Uterus (tissue), 2 donors: ENCODE measurements around the gene PDE4D.

Source experiments
- POLR2A ChIP-seq, 2 donors: fragments of 450-650 bp; IDR thresholded peaks; one replicate each; pipeline ENCODE4 v1.6.1; 2016; ENCODE audit warnings: antibody characterized with exemption in 2 of 2, mild to moderate bottlenecking in 1 of 2, moderate library complexity in 1 of 2
- TF ChIP-seq, protein P1 (sequence below), 4 experiments: fragments of 200-600 bp in 2 of 4; fragments of 450-650 bp in 2 of 4; sonication (generic) in 2 of 4; IDR thresholded peaks; one replicate each; pipeline ENCODE4 v1.5.1; 2016 to 2019; ENCODE audit warnings: antibody characterized with exemption in 4 of 4, mild to moderate bottlenecking in 2 of 4, moderate library complexity in 1 of 4

DNA sequence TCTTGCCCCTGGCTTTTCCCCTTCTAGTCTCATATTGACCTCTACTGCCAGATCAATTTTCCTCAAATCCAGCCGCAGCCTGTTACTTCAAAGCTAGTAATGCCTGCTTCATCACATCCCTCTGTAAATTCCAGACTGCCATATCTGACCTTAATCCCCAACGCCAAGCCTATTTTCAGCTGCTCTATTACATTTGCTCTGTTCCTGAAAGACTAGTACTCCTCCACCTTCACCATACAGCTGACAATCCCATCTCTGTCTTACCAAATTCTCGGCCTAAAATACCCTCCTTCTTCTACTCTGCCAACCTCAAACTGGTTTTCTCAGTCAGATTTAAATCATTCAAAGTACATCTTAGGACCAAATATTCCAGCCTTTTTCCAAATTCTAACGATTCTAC is 890.4 kb downstream of the PDE4D start:
- TF ChIP-seq, protein P1, sequence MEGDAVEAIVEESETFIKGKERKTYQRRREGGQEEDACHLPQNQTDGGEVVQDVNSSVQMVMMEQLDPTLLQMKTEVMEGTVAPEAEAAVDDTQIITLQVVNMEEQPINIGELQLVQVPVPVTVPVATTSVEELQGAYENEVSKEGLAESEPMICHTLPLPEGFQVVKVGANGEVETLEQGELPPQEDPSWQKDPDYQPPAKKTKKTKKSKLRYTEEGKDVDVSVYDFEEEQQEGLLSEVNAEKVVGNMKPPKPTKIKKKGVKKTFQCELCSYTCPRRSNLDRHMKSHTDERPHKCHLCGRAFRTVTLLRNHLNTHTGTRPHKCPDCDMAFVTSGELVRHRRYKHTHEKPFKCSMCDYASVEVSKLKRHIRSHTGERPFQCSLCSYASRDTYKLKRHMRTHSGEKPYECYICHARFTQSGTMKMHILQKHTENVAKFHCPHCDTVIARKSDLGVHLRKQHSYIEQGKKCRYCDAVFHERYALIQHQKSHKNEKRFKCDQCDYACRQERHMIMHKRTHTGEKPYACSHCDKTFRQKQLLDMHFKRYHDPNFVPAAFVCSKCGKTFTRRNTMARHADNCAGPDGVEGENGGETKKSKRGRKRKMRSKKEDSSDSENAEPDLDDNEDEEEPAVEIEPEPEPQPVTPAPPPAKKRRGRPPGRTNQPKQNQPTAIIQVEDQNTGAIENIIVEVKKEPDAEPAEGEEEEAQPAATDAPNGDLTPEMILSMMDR (IDR thresholded peaks at IDR 0.05), result no peak
- TF ChIP-seq POLR2A (IDR thresholded peaks at IDR 0.05), result no peak
